ENCODE data around the gene ANKRD13B.

ANKRD13B gene

GRCh38 chr17:29594519-29595090 is 1.7 kb downstream of the ANKRD13B start:
- DNase-seq (ENCODE audit: low read depth in 4 of 4, low spot score in 1 of 4) = no peak

- DNase-seq (ENCODE audit: low read depth in 4 of 4, low spot score in 1 of 4) = no peak
Measured at GRCh38 chr17:29595107-29595942, 2.4 kb downstream of the ANKRD13B start.

- DNase-seq (ENCODE audit: low read depth in 4 of 4, low spot score in 1 of 4) = no peak
Measured at GRCh38 chr17:29595943-29596774, 3.2 kb downstream of the ANKRD13B start.

- no peak for DNase-seq (ENCODE audit: low read depth in 4 of 4, low spot score in 1 of 4)
Measured at GRCh38 chr17:29596811-29597210, 3.9 kb downstream of the ANKRD13B start.

- DNase-seq (ENCODE audit: low read depth in 4 of 4, low spot score in 1 of 4) = no peak
Measured at GRCh38 chr17:29597361-29598172, 4.6 kb downstream of the ANKRD13B start.

GRCh38 chr17:29603109-29603674 is 10.3 kb downstream of the ANKRD13B start:
- no peak for DNase-seq (ENCODE audit: low read depth in 4 of 4, low spot score in 1 of 4)

GRCh38 chr17:29607557-29608195 is 14.7 kb downstream of the ANKRD13B start:
- DNase-seq (ENCODE audit: low read depth in 4 of 4, low spot score in 1 of 4) = no peak

- no peak for DNase-seq (ENCODE audit: low read depth in 4 of 4, low spot score in 1 of 4)
Measured at GRCh38 chr17:29608986-29609385, 16.1 kb downstream of the ANKRD13B start.

- no peak for DNase-seq (ENCODE audit: low read depth in 4 of 4, low spot score in 1 of 4)
Measured at GRCh38 chr17:29610395-29610794, 17.5 kb downstream of the ANKRD13B start.

- DNase-seq (ENCODE audit: low read depth in 4 of 4, low spot score in 1 of 4) = no peak
Measured at GRCh38 chr17:29611351-29612093, 18.6 kb downstream of the ANKRD13B start.

GRCh38 chr17:29612094-29612403 is 19.1 kb downstream of the ANKRD13B start:
- DNase-seq (ENCODE audit: low read depth in 4 of 4, low spot score in 1 of 4) = no peak

- DNase-seq (ENCODE audit: low read depth in 4 of 4, low spot score in 1 of 4) = no peak
Measured at GRCh38 chr17:29612404-29613280, 19.7 kb downstream of the ANKRD13B start.

GRCh38 chr17:29613352-29613837 is 20.5 kb downstream of the ANKRD13B start:
- peak; percentile 94 to 96 (median 95) for DNase-seq (ENCODE audit: low read depth in 4 of 4, low spot score in 1 of 4)

GRCh38 chr17:29613856-29614255 is 20.9 kb downstream of the ANKRD13B start:
- DNase-seq (ENCODE audit: low read depth in 4 of 4, low spot score in 1 of 4) = no peak

GRCh38 chr17:29614349-29615047 is 21.6 kb downstream of the ANKRD13B start:
- no peak for DNase-seq (ENCODE audit: low read depth in 4 of 4, low spot score in 1 of 4)

- no peak for DNase-seq (ENCODE audit: low read depth in 4 of 4, low spot score in 1 of 4)
Measured at GRCh38 chr17:29615048-29615385, 22.1 kb downstream of the ANKRD13B start.

- DNase-seq (ENCODE audit: low read depth in 4 of 4, low spot score in 1 of 4) = peak in 3 of 4 experiments; percentile 59 to 81 (median 76)
Measured at GRCh38 chr17:29615492-29616299, 22.8 kb downstream of the ANKRD13B start.
